H1 (cell line): Measurements from ENCODE around the gene VASH1. TPM values are rescaled to one million over a fixed set of nuclear protein-coding genes. Genes with fewer than 3 reads are reported as not detected.
A peak's percentile ranks its signal among the peaks of the same experiment; 100 is the strongest.

Source experiments
- CTCF ChIA-PET: fragments of 300-600 bp; sonication (Branson Sonifier 250); formaldehyde crosslinking; loops from one replicate; lab custom pipeline; 2021; ENCODE audit not compliant: partially characterized antibody; lab: Charles Lee
- POLR2A ChIA-PET: fragments of 300-600 bp; sonication (Branson Sonifier 250); formaldehyde crosslinking; loops from one replicate; lab custom pipeline; 2021; ENCODE audit warnings: inconsistent platforms; ENCODE audit not compliant: partially characterized antibody; lab: Charles Lee
- DNase-seq, 2 experiments: peaks; one replicate each; pipeline versions ENCODE4 v3.0.0 to v3.0.0-alpha.2; 2010 to 2022; ENCODE audit warnings: low spot score in 2 of 2, low read depth in 1 of 2, mixed read lengths in 1 of 2
- FAIRE-seq: peaks from 2 replicates; lab custom pipeline; 2011; peaks lifted over from hg19 to GRCh38; lab: Jason Lieb, UNC
- H2AFZ ChIP-seq: 2 replicates; pipeline ENCODE4 v1.8.1; 2012; ENCODE audit warnings: low read length, inconsistent platforms
- H2AK5ac ChIP-seq: 2 replicates; pipeline ENCODE4 v1.6.1; 2013; ENCODE audit warnings: low read depth, low read length
- H2BK120ac ChIP-seq: replicated peaks from 2 replicates; pipeline ENCODE3; 2013; ENCODE audit warnings: low read depth, low read length, inconsistent platforms
- H2BK12ac ChIP-seq: 2 replicates; pipeline ENCODE4 v1.6.1; 2013; ENCODE audit warnings: low read depth, low read length
- H2BK15ac ChIP-seq: 2 replicates; pipeline ENCODE4 v1.6.1; 2013; ENCODE audit warnings: low read length
- H2BK20ac ChIP-seq: 2 replicates; pipeline ENCODE4 v1.6.1; 2013; ENCODE audit warnings: low read length
- H2BK5ac ChIP-seq: 2 replicates; pipeline ENCODE4 v1.6.1; 2013; ENCODE audit warnings: low read depth, low read length
- H3K14ac ChIP-seq: 2 replicates; pipeline ENCODE4 v1.6.1; 2013; ENCODE audit warnings: inconsistent platforms; ENCODE audit not compliant: insufficient read length
- H3K18ac ChIP-seq: 2 replicates; pipeline ENCODE4 v1.6.1; 2013; ENCODE audit warnings: low read length; ENCODE audit errors: extremely low read depth
- H3K23ac ChIP-seq: 2 replicates; pipeline ENCODE4 v1.6.1; 2013; ENCODE audit warnings: inconsistent platforms; ENCODE audit not compliant: insufficient read length
- H3K23me2 ChIP-seq: 2 replicates; pipeline ENCODE4 v1.6.1; 2013; ENCODE audit warnings: low read depth, low read length
- H3K27ac ChIP-seq: 2 replicates; pipeline ENCODE4 v1.6.1; 2011; ENCODE audit warnings: low read depth, low read length, inconsistent platforms
- H3K27me3 ChIP-seq, 4 experiments: replicated peaks in 1 of 4; 1 replicate in 1 of 4; 2 replicates in 3 of 4; pipeline versions ENCODE4 v1.6.1 to v1.8.1; 2011 to 2013; ENCODE audit warnings: low read length in 3 of 4, mild to moderate bottlenecking in 3 of 4, inconsistent platforms in 2 of 4, mixed read lengths in 2 of 4, moderate library complexity in 1 of 4; ENCODE audit not compliant: control insufficient read depth in 3 of 4, insufficient read depth in 3 of 4; ENCODE audit errors: extremely low read depth in 1 of 4
- H3K36me3 ChIP-seq, 4 experiments: 2 replicates each; pipeline versions ENCODE4 v1.6.1 to v1.8.1; 2011 to 2013; ENCODE audit warnings: mild to moderate bottlenecking in 4 of 4, low read length in 3 of 4, moderate library complexity in 2 of 4, control low read depth in 1 of 4, inconsistent platforms in 1 of 4; ENCODE audit not compliant: insufficient read depth in 4 of 4, control insufficient read depth in 2 of 4
- H3K4ac ChIP-seq: replicated peaks from 2 replicates; pipeline ENCODE3; 2013; ENCODE audit warnings: low read length, low read depth, mixed read lengths, inconsistent platforms; ENCODE audit not compliant: insufficient read length
- H3K4me1 ChIP-seq, 4 experiments: replicated peaks in 1 of 4; 1 replicate in 1 of 4; 2 replicates in 3 of 4; pipeline versions ENCODE4 v1.6.1 to v1.8.1; 2011 to 2013; ENCODE audit warnings: low read length in 3 of 4, inconsistent platforms in 2 of 4, mixed read lengths in 1 of 4; ENCODE audit not compliant: insufficient read depth in 4 of 4, control insufficient read depth in 3 of 4
- H3K4me2 ChIP-seq, 2 experiments: 2 replicates each; pipeline versions ENCODE4 v1.6.1 to v1.8.1; 2011 to 2013; ENCODE audit warnings: low read depth in 2 of 2, low read length in 2 of 2, control low read depth in 1 of 2, inconsistent platforms in 1 of 2, mild to moderate bottlenecking in 1 of 2; ENCODE audit not compliant: insufficient read depth in 1 of 2
- H3K4me3 ChIP-seq, 4 experiments: fragments of 200-600, 300-600 bp in 1 of 4; sonication (generic), shearing (Covaris generic), sonication (Bioruptor Twin) in 1 of 4; 2 replicates each; pipeline versions ENCODE4 v1.5.1 to v1.8.1; 2011 to 2016; ENCODE audit warnings: low read length in 4 of 4, low read depth in 3 of 4, control low read depth in 2 of 4, inconsistent platforms in 2 of 4, mild to moderate bottlenecking in 2 of 4, mixed read lengths in 1 of 4, moderate library complexity in 1 of 4; ENCODE audit not compliant: insufficient read depth in 2 of 4; ENCODE audit errors: extremely low read depth in 1 of 4
- H3K56ac ChIP-seq: replicated peaks from 2 replicates; pipeline ENCODE3; 2013; ENCODE audit warnings: low read depth, mild to moderate bottlenecking, mixed read lengths, low read length, inconsistent platforms; ENCODE audit not compliant: insufficient read length
- H3K79me1 ChIP-seq: 2 replicates; pipeline ENCODE4 v1.6.1; 2013; ENCODE audit warnings: low read depth, low read length, control low read depth
- H3K79me2 ChIP-seq, 2 experiments: 2 replicates each; pipeline versions ENCODE4 v1.6.1 to v1.8.1; 2012 to 2013; ENCODE audit warnings: low read length in 2 of 2, mild to moderate bottlenecking in 2 of 2, inconsistent platforms in 1 of 2; ENCODE audit not compliant: insufficient read depth in 2 of 2, control insufficient read depth in 1 of 2
- H3K9ac ChIP-seq, 4 experiments: replicated peaks in 1 of 4; 1 replicate in 1 of 4; 2 replicates in 3 of 4; pipeline versions ENCODE4 v1.6.1 to v1.8.1; 2011 to 2013; ENCODE audit warnings: low read depth in 3 of 4, low read length in 3 of 4, control low read depth in 2 of 4, mild to moderate bottlenecking in 2 of 4, moderate library complexity in 2 of 4, inconsistent platforms in 1 of 4; ENCODE audit errors: extremely low read depth in 1 of 4
- H3K9me3 ChIP-seq, 2 experiments: 2 replicates each; pipeline versions ENCODE4 v1.6.1 to v1.8.1; 2012 to 2013; ENCODE audit warnings: mild to moderate bottlenecking in 2 of 2, moderate library complexity in 2 of 2, control low read depth in 1 of 2, inconsistent platforms in 1 of 2, low read depth in 1 of 2, low read length in 1 of 2, mixed read lengths in 1 of 2; ENCODE audit not compliant: insufficient read depth in 2 of 2
- H4K20me1 ChIP-seq, 2 experiments: replicated peaks in 1 of 2; 2 replicates each; pipeline versions ENCODE3 to v1.8.1; 2011 to 2013; ENCODE audit warnings: inconsistent platforms in 2 of 2, low read length in 2 of 2, mild to moderate bottlenecking in 1 of 2; ENCODE audit not compliant: insufficient read depth in 2 of 2, control insufficient read depth in 1 of 2
- H4K5ac ChIP-seq: 2 replicates; pipeline ENCODE4 v1.6.1; 2013; ENCODE audit warnings: low read length, low read depth, mixed read lengths, inconsistent platforms; ENCODE audit not compliant: insufficient read length
- H4K8ac ChIP-seq: 2 replicates; pipeline ENCODE4 v1.8.0; 2013; ENCODE audit warnings: mild to moderate bottlenecking, moderate library complexity, low read length, inconsistent platforms; ENCODE audit not compliant: insufficient read depth; ENCODE audit errors: extremely low read depth
- H4K91ac ChIP-seq: replicated peaks from 2 replicates; pipeline ENCODE3; 2013; ENCODE audit warnings: low read length, mixed read lengths, inconsistent platforms; ENCODE audit not compliant: insufficient read length
- BRCA1 ChIP-seq: IDR thresholded peaks from 2 replicates; pipeline ENCODE4 v1.6.1; 2012; ENCODE audit warnings: low read depth, low read length, improper control_type of control experiment
- CHD1 ChIP-seq: IDR thresholded peaks from 2 replicates; pipeline ENCODE4 v1.6.1; 2012; ENCODE audit warnings: low read depth, low read length, improper control_type of control experiment
- CREB1 ChIP-seq: IDR thresholded peaks from 2 replicates; pipeline ENCODE4 v1.6.1; 2012; ENCODE audit warnings: inconsistent platforms
- EP300 ChIP-seq, 2 experiments: IDR thresholded peaks; 1 replicate in 1 of 2; 2 replicates in 1 of 2; pipeline ENCODE4 v1.6.1; 2011 to 2012; ENCODE audit warnings: low read depth in 2 of 2, low read length in 2 of 2, mild to moderate bottlenecking in 2 of 2, borderline replicate concordance in 1 of 2, inconsistent platforms in 1 of 2, moderate library complexity in 1 of 2
- EZH2 ChIP-seq: fragments of 200-600 bp; sonication (generic); IDR thresholded peaks from 2 replicates; pipeline ENCODE4 v1.7.1; 2012; ENCODE audit warnings: low read depth, mild to moderate bottlenecking, moderate library complexity, low read length, inconsistent platforms; ENCODE audit not compliant: severe bottlenecking
- JUN ChIP-seq: IDR thresholded peaks from 2 replicates; pipeline ENCODE4 v1.6.1; 2011; ENCODE audit warnings: low read depth, mild to moderate bottlenecking, improper control_type of control experiment, low read length
- NRF1 ChIP-seq: IDR thresholded peaks from 2 replicates; pipeline ENCODE4 v1.6.1; 2011; ENCODE audit warnings: mild to moderate bottlenecking, low read depth, low read length, improper control_type of control experiment
- RAD21 ChIP-seq, 2 experiments: IDR thresholded peaks in 1 of 2; conservative IDR thresholded peaks in 1 of 2; 2 replicates each; pipeline ENCODE4 v1.6.1; 2011; ENCODE audit warnings: low read depth in 2 of 2, low read length in 2 of 2, improper control_type of control experiment in 1 of 2, inconsistent platforms in 1 of 2, mild to moderate bottlenecking in 1 of 2, moderate library complexity in 1 of 2
- RBBP5 ChIP-seq: IDR thresholded peaks from 2 replicates; pipeline ENCODE4 v1.7.1; 2012; ENCODE audit warnings: low read depth, mild to moderate bottlenecking, inconsistent platforms, low read length, moderate library complexity, borderline replicate concordance
- RXRA ChIP-seq: IDR thresholded peaks from 2 replicates; pipeline ENCODE4 v1.6.1; 2011; ENCODE audit warnings: low read depth, mild to moderate bottlenecking, low read length, moderate library complexity; ENCODE audit not compliant: insufficient read depth
- SIX5 ChIP-seq: IDR thresholded peaks from 2 replicates; pipeline ENCODE4 v1.6.1; 2011; ENCODE audit warnings: mild to moderate bottlenecking, low read depth, low read length
- SP4 ChIP-seq: IDR thresholded peaks from 2 replicates; pipeline ENCODE4 v1.6.1; 2012; ENCODE audit warnings: low read length, inconsistent platforms
- YY1 ChIP-seq: IDR thresholded peaks from 2 replicates; pipeline ENCODE4 v1.6.1; 2011; ENCODE audit warnings: low read depth, mild to moderate bottlenecking, low read length
- WGBS, 2 experiments: shearing (Covaris generic) in 1 of 2; methylation state at CpG; one replicate each; pipeline versions ENCODE4 v1.1.6 to v1.1.7; 2013 to 2015; ENCODE audit warnings: low lambda C conversion rate in 2 of 2, mixed read lengths in 2 of 2, inconsistent platforms in 1 of 2, low coverage in 1 of 2, missing lambda C conversion rate in 1 of 2; ENCODE audit not compliant: insufficient replicate concordance in 2 of 2, insufficient coverage in 1 of 2, insufficient read length in 1 of 2; ENCODE audit errors: extremely low coverage in 1 of 2, missing lambda C conversion rate in 1 of 2; 5-methylcytosine and 5-hydroxymethylcytosine counted together
- polyA plus RNA-seq, 7 experiments: library from polyadenylated mRNA; depleted of rRNA in 3 of 7; stranded (reverse) in 5 of 7; unstranded in 2 of 7; fragments of >200 nt in 5 of 7; fragments of 200-250 nt in 2 of 7; gene quantifications; 1 replicate in 5 of 7; 2 replicates in 1 of 7; 4 replicates in 1 of 7; pipeline versions ENCODE4 v1.2.1 to v1.2.3, GENCODE V29; 2011 to 2013; ENCODE audit warnings: missing spikeins in 2 of 7, mixed read lengths in 2 of 7
- total RNA-seq: library from RNA; stranded (reverse); fragmentation: NEBNext Ultra II Directional; extraction: Animal tissue kit (Norgen Biotek cat#: 25700); gene quantifications from 2 replicates; pipeline ENCODE4 v1.2.1, GENCODE V29; 2021
- TF ChIP-seq, protein P1 (sequence below): IDR thresholded peaks from 2 replicates; pipeline ENCODE4 v1.6.1; 2012; ENCODE audit warnings: inconsistent platforms

VASH1 gene
- total and polyA plus RNA-seq, 2 of the 8 experiments (the other 6 are each of a cell fraction or from before 2014, with no cell fraction given), result 3.1 to 6.4 TPM

DNA sequence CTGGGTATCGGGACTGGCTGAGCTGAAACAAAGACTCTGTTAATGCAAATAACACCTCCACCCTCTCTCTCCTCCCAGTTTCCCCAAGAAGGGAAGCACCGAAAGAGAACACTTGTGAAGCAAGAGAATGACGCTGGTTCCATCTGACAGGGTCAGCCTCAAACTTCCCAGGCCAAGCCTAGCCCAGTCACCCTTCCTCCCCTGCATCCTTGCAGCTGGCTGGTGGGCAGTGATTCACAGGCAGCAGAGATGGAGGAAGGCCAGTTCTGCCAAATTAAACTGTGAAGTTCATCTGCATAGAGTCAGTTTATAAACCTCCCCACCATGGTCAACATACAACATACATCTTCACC is 67.7 kb downstream of the VASH1 start:
- 51% methylated on average over 3 of the region's 3 CpGs; no CpG with 5 or more reads in 1 of the 2 experiments for WGBS, 2 experiments
- Histone ChIP-seq H3K4me3 (no peak overlapping the region), H3K14ac (no peak overlapping the region), H3K79me1 (no peaks in the 10 kb centered on the region), H3K23ac (no peak overlapping the region), H3K56ac (no peak overlapping the region), H3K23me2 (no peaks in the 10 kb centered on the region), H3K27me3 (no peaks in the 10 kb centered on the region), H2BK5ac (no peak overlapping the region), H3K4me2 (0 out of 4 replicates have a peak overlapping the region, but pooled peaks of 1 of the 2 experiments have one; percentile 15), H3K9ac (no peak overlapping the region), H2BK12ac (no peak overlapping the region), H3K36me3 (no peaks in the 10 kb centered on the region), H4K8ac (no peak overlapping the region), H2AFZ (peak overlapping the region; percentile 69), H2BK15ac (no peak overlapping the region), H4K91ac (no peak overlapping the region), H2AK5ac (no peak overlapping the region), H3K18ac (no peak overlapping the region), H3K4me1 (peaks cover 0 to 22% (median 9%) of the 10 kb centered on the region in 4 experiments; a peak in 5 of 7 replicates), H2BK120ac (no peak overlapping the region), H3K27ac (no peak overlapping the region), H2BK20ac (no peak overlapping the region), H3K79me2 (no peaks in the 10 kb centered on the region), H4K5ac (no peak overlapping the region), H4K20me1 (no peaks in the 10 kb centered on the region), H3K4ac (no peak overlapping the region), H3K9me3 (no peaks in the 10 kb centered on the region)
- ChIA-PET CTCF (interaction anchor here (1.0 to 1.3 kb wide), 6 partner anchors 17 to 254 kb away, joined by 3 to 4 read pairs (median 3); no protein-coding TSS in a partner anchor), POLR2A (interaction anchor here (1.8 kb wide), 1 partner anchor 17 kb away, joined by 7 read pairs; the partner anchor contains the start of gene ANGEL1)
- FAIRE-seq, result no peak
- DNase-seq, result no peak
- TF ChIP-seq BRCA1 (no peak), NRF1 (no peak), CHD1 (no peak), RAD21 (IDR thresholded peaks at IDR 0.05 in 1 of 2, conservative IDR thresholded peaks at IDR 0.05 in 1 of 2; ENCODE audit: low read depth in 2 of 2, low read length in 2 of 2) (no peak), EP300 (IDR thresholded peaks at IDR 0.05; ENCODE audit: borderline replicate concordance in 1 of 2, low read depth in 2 of 2, low read length in 2 of 2) (no peak), YY1 (no peak), RXRA (no peak), CREB1 (no peak), JUN (no peak), SIX5 (no peak), RBBP5 (no peak), SP4 (no peak), EZH2 (no peak)
- TF ChIP-seq, protein P1, sequence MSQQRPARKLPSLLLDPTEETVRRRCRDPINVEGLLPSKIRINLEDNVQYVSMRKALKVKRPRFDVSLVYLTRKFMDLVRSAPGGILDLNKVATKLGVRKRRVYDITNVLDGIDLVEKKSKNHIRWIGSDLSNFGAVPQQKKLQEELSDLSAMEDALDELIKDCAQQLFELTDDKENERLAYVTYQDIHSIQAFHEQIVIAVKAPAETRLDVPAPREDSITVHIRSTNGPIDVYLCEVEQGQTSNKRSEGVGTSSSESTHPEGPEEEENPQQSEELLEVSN, result no peak
